Activated effector memory CD4-positive, alpha-beta T cell treated with Interleukin-2 at 50 U/mL for 16 hours (primary cell): ENCODE measurements around the gene MORN1.
"Not testable (repeated sequence)": the region's sequence is repeated elsewhere in the genome, so short reads cannot be mapped to it uniquely, and the experiment has no call there.

Experiments
- DNase-seq: peaks from one replicate; pipeline ENCODE4 v3.0.0-alpha.2; 2020

Gene MORN1

GRCh38 chr1:2334883-2335534 is 56.3 kb downstream of the MORN1 start:
- DNase-seq: no peak

GRCh38 chr1:2334366-2334765 is 57.0 kb downstream of the MORN1 start:
- DNase-seq: no peak

GRCh38 chr1:2331580-2331979 is 59.8 kb downstream of the MORN1 start:
- not testable (repeated sequence) for DNase-seq

GRCh38 chr1:2331200-2331544 is 60.2 kb downstream of the MORN1 start:
- no peak for DNase-seq

- DNase-seq: no peak
Observed at GRCh38 chr1:2330519-2331199, 60.7 kb downstream of the MORN1 start.

GRCh38 chr1:2330035-2330434 is 61.3 kb downstream of the MORN1 start:
- no peak for DNase-seq

- DNase-seq: no peak
Observed at GRCh38 chr1:2328676-2329455, 62.5 kb downstream of the MORN1 start.

- DNase-seq: no peak
Observed at GRCh38 chr1:2327841-2328240, 63.5 kb downstream of the MORN1 start.

GRCh38 chr1:2327162-2327561 is 64.2 kb downstream of the MORN1 start:
- not testable (repeated sequence) for DNase-seq

GRCh38 chr1:2326524-2326923 is 64.8 kb downstream of the MORN1 start:
- DNase-seq: no peak

- DNase-seq: no peak
Observed at GRCh38 chr1:2324553-2325366, 66.6 kb downstream of the MORN1 start.

GRCh38 chr1:2323451-2323974 is 67.8 kb downstream of the MORN1 start:
- DNase-seq: no peak

- DNase-seq: no peak
Observed at GRCh38 chr1:2322581-2323211, 68.7 kb downstream of the MORN1 start.

- no peak for DNase-seq
Observed at GRCh38 chr1:2322065-2322571, 69.2 kb downstream of the MORN1 start.

GRCh38 chr1:2320760-2321667 is 70.3 kb downstream of the MORN1 start:
- no peak for DNase-seq

- no peak for DNase-seq
Observed at GRCh38 chr1:2320006-2320405, 71.3 kb downstream of the MORN1 start.

GRCh38 chr1:2319291-2319690 is 72.1 kb downstream of the MORN1 start:
- DNase-seq: no peak

GRCh38 chr1:2318314-2319278 is 72.8 kb downstream of the MORN1 start:
- no peak for DNase-seq

- no peak for DNase-seq
Observed at GRCh38 chr1:2317230-2318065, 73.9 kb downstream of the MORN1 start.
